Raji (cell line): ENCODE measurements around the gene PBRM1.

Source experiments
- POLR2A ChIP-seq: IDR thresholded peaks from 2 replicates; pipeline ENCODE4 v1.6.1; 2011; ENCODE audit warnings: low read depth, low read length, control low read depth; ENCODE audit not compliant: insufficient read depth

Gene PBRM1

GRCh38 chr3:52507359-52507758, 178.4 kb downstream of the PBRM1 start:
- no peak for TF ChIP-seq POLR2A

GRCh38 chr3:52506266-52506966, 179.3 kb downstream of the PBRM1 start:
- no peak for TF ChIP-seq POLR2A

GRCh38 chr3:52504977-52505376, 180.7 kb downstream of the PBRM1 start:
- TF ChIP-seq POLR2A = no peak

- no peak for TF ChIP-seq POLR2A
These were observed 181.8 kb downstream of the PBRM1 start for GRCh38 chr3:52503788-52504424.

- TF ChIP-seq POLR2A = no peak
These were observed 182.8 kb downstream of the PBRM1 start for GRCh38 chr3:52502808-52503350.

- no peak for TF ChIP-seq POLR2A
These were observed 183.7 kb downstream of the PBRM1 start for GRCh38 chr3:52502001-52502400.

- no peak for TF ChIP-seq POLR2A
These were observed 184.7 kb downstream of the PBRM1 start for GRCh38 chr3:52501046-52501445.

GRCh38 chr3:52498137-52499054, 187.3 kb downstream of the PBRM1 start:
- no peak for TF ChIP-seq POLR2A

- TF ChIP-seq POLR2A = no peak
These were observed 189.7 kb downstream of the PBRM1 start for GRCh38 chr3:52495777-52496602.
